Measurements from ENCODE around the gene COX8C.
A peak's percentile ranks its signal among the peaks of the same experiment; 100 is the strongest.

The COX8C gene

GRCh38 chr14:93346926-93347721 lies at the start of gene COX8C:
Gene COX8C (plus strand): TSS chr14:93347182. CDS start chr14:93347269, 87 bp downstream.
- TF ChIP-seq CTCF (IDR thresholded peaks at IDR 0.05): peak; percentile 37; the same call in 1 of the 2 replicates

GRCh38 chr14:93299416-93299815 lies 47.6 kb upstream of the COX8C start:
- TF ChIP-seq CTCF (IDR thresholded peaks at IDR 0.05): no peak

GRCh38 chr14:93299866-93300265 lies 47.1 kb upstream of the COX8C start:
- TF ChIP-seq CTCF (IDR thresholded peaks at IDR 0.05): no peak

- no peak for TF ChIP-seq CTCF (IDR thresholded peaks at IDR 0.05)
Observed at GRCh38 chr14:93301821-93302447, 45.0 kb upstream of the COX8C start.

GRCh38 chr14:93302688-93303581 lies 44.0 kb upstream of the COX8C start:
- TF ChIP-seq CTCF (IDR thresholded peaks at IDR 0.05): no peak

- no peak for TF ChIP-seq CTCF (IDR thresholded peaks at IDR 0.05)
Observed at GRCh38 chr14:93303659-93304058, 43.3 kb upstream of the COX8C start.

- no peak for TF ChIP-seq CTCF (IDR thresholded peaks at IDR 0.05)
Observed at GRCh38 chr14:93304771-93305170, 42.2 kb upstream of the COX8C start.
